UCSD-AML1 (cell line): ENCODE data around the gene TIGD3.

Experiments
- DNase-seq: peaks from one replicate; lab custom pipeline; 2025; ENCODE audit not compliant: unreplicated experiment; lab: John Stamatoyannopoulos, UW

Gene TIGD3

GRCh38 chr11:65363770-65364169 is 9.2 kb downstream of the TIGD3 start:
- DNase-seq: no peak

GRCh38 chr11:65366340-65366773 is 11.8 kb downstream of the TIGD3 start:
- no peak for DNase-seq

GRCh38 chr11:65370659-65371049 is 16.1 kb downstream of the TIGD3 start:
- no peak for DNase-seq

- no peak for DNase-seq
Measured at GRCh38 chr11:65373839-65374580, 19.5 kb downstream of the TIGD3 start.

GRCh38 chr11:65375012-65375411 is 20.5 kb downstream of the TIGD3 start:
- DNase-seq: no peak

GRCh38 chr11:65376138-65376713 is 21.7 kb downstream of the TIGD3 start:
- no peak for DNase-seq

GRCh38 chr11:65377036-65377435 is 22.5 kb downstream of the TIGD3 start:
- no peak for DNase-seq

- no peak for DNase-seq
Measured at GRCh38 chr11:65377777-65378176, 23.2 kb downstream of the TIGD3 start.

- peak; percentile 69 for DNase-seq
Measured at GRCh38 chr11:65378208-65378927, 23.8 kb downstream of the TIGD3 start.

- DNase-seq: no peak
Measured at GRCh38 chr11:65378928-65379638, 24.5 kb downstream of the TIGD3 start.

GRCh38 chr11:65379698-65380459 is 25.3 kb downstream of the TIGD3 start:
- DNase-seq: no peak

- DNase-seq: no peak
Measured at GRCh38 chr11:65380460-65381119, 26.0 kb downstream of the TIGD3 start.

- peak; percentile 80 for DNase-seq
Measured at GRCh38 chr11:65381716-65382032, 27.1 kb downstream of the TIGD3 start.

- DNase-seq: peak; percentile 90
Measured at GRCh38 chr11:65382033-65382803, 27.7 kb downstream of the TIGD3 start, which contains the start of gene SLC25A45. Gene SLC25A45, minus strand, starts transcription at chr11:65382646. Its CDS starts 695 bp downstream, at chr11:65381951.

GRCh38 chr11:65382804-65383368 is 28.3 kb downstream of the TIGD3 start:
- DNase-seq: no peak

- DNase-seq: no peak
Measured at GRCh38 chr11:65383778-65384177, 29.2 kb downstream of the TIGD3 start.

GRCh38 chr11:65384301-65384889 is 29.8 kb downstream of the TIGD3 start:
- peak; percentile 36 for DNase-seq

- peak; percentile 92 for DNase-seq
Measured at GRCh38 chr11:65386307-65387140, 32.0 kb downstream of the TIGD3 start, which contains the start of gene FRMD8. Gene FRMD8, plus strand, starts transcription at chr11:65386637. Its CDS starts 400 bp downstream, at chr11:65387037.
